GM23338 (cell line): ENCODE data around the gene HIBADH. TPM values are rescaled to one million over a fixed set of nuclear protein-coding genes. Genes with fewer than 3 reads are reported as not detected.

Source experiments
- ATAC-seq: fragments of 200-7000 bp; cut with Tn5 transposase; 3 replicates; pipeline ENCODE4 v1.9.1; 2020
- DNase-seq: peaks from one replicate; pipeline ENCODE4 v3.0.0-alpha.2; 2015; ENCODE audit warnings: low spot score
- H2AFZ ChIP-seq: fragments of 200-600 bp; sonication (generic); 2 replicates; pipeline ENCODE4 v1.8.0; 2016; ENCODE audit warnings: antibody characterized with exemption, mild to moderate bottlenecking, moderate library complexity
- H3F3A ChIP-seq: fragments of 200-600 bp; sonication (generic); replicated peaks from 2 replicates; pipeline ENCODE4 v1.8.0; 2017; ENCODE audit warnings: antibody characterized with exemption, mixed run types, low read depth
- H3K27ac ChIP-seq: fragments of 200-600 bp; sonication (generic); 2 replicates; pipeline ENCODE4 v1.6.1; 2016; ENCODE audit warnings: low read depth
- H3K27me3 ChIP-seq: fragments of 200-600 bp; sonication (generic); 2 replicates; pipeline ENCODE4 v1.8.0; 2016; ENCODE audit warnings: mild to moderate bottlenecking, mixed run types, moderate library complexity; ENCODE audit not compliant: insufficient read depth
- H3K36me3 ChIP-seq: fragments of 200-600 bp; sonication (generic); 2 replicates; pipeline ENCODE4 v1.8.0; 2016; ENCODE audit warnings: mild to moderate bottlenecking; ENCODE audit not compliant: insufficient read depth
- H3K4me1 ChIP-seq: fragments of 200-600 bp; sonication (generic); 2 replicates; pipeline ENCODE4 v1.8.0; 2016; ENCODE audit warnings: mild to moderate bottlenecking, moderate library complexity; ENCODE audit not compliant: insufficient read depth
- H3K4me2 ChIP-seq: fragments of 200-600 bp; sonication (generic); 2 replicates; pipeline ENCODE4 v1.7.1; 2017; ENCODE audit warnings: mixed run types
- H3K4me3 ChIP-seq: fragments of 200-600 bp; sonication (generic); 2 replicates; pipeline ENCODE4 v1.6.1; 2016; ENCODE audit warnings: mixed run types
- H3K79me2 ChIP-seq: fragments of 200-600 bp; sonication (generic); replicated peaks from 2 replicates; pipeline ENCODE4 v1.8.0; 2017; ENCODE audit warnings: mild to moderate bottlenecking; ENCODE audit not compliant: insufficient read depth
- H3K9me2 ChIP-seq: fragments of 200-600 bp; sonication (generic); 2 replicates; pipeline ENCODE4 v1.8.0; 2017; ENCODE audit not compliant: insufficient read depth
- H4K20me1 ChIP-seq: fragments of 200-600 bp; sonication (generic); replicated peaks from 2 replicates; pipeline ENCODE4 v1.8.0; 2017; ENCODE audit warnings: mild to moderate bottlenecking; ENCODE audit not compliant: insufficient read depth
- H3K27ac Mint-ChIP-seq: 2 replicates; pipeline ENCODE4 v1.8.0; 2020; ENCODE audit warnings: inconsistent platforms, mild to moderate bottlenecking, moderate library complexity, mixed read lengths
- H3K27me3 Mint-ChIP-seq: 3 replicates; pipeline ENCODE4 v1.8.0; 2022; ENCODE audit warnings: low read depth, mild to moderate bottlenecking, moderate library complexity, mixed read lengths, inconsistent platforms; ENCODE audit not compliant: insufficient read depth, poor library complexity
- H3K36me3 Mint-ChIP-seq: 3 replicates; pipeline ENCODE4 v1.8.0; 2021; ENCODE audit warnings: low read depth, mild to moderate bottlenecking, inconsistent platforms, moderate library complexity, mixed read lengths
- H3K4me1 Mint-ChIP-seq: 3 replicates; pipeline ENCODE4 v1.8.0; 2020; ENCODE audit warnings: mild to moderate bottlenecking, inconsistent platforms, mixed read lengths
- H3K4me3 Mint-ChIP-seq: 3 replicates; pipeline ENCODE4 v1.8.0; 2021; ENCODE audit warnings: moderate library complexity, mild to moderate bottlenecking, inconsistent platforms, mixed read lengths
- H3K9me3 Mint-ChIP-seq: 3 replicates; pipeline ENCODE4 v1.8.0; 2020; ENCODE audit warnings: moderate library complexity, mild to moderate bottlenecking, inconsistent platforms, mixed read lengths
- CREB1 ChIP-seq: fragments of 250-450 bp; sonication (Bioruptor Pico); IDR thresholded peaks from 2 replicates; pipeline ENCODE4 v1.5.0; 2020; ENCODE audit warnings: low read depth, mild to moderate bottlenecking, moderate library complexity
- CTCF ChIP-seq, 2 experiments: fragments of 200-600 bp in 1 of 2; sonication (generic) in 1 of 2; conservative IDR thresholded peaks; 2 replicates each; pipeline versions ENCODE4 v1.5.1 to v1.6.1; 2016 to 2017; ENCODE audit warnings: antibody characterized with exemption in 2 of 2, low read depth in 2 of 2, mild to moderate bottlenecking in 2 of 2, moderate library complexity in 1 of 2
- ETS1 ChIP-seq: IDR thresholded peaks from 2 replicates; pipeline ENCODE4 v1.6.1; 2016; ENCODE audit warnings: antibody characterized with exemption
- EZH2 ChIP-seq: fragments of 200-600 bp; sonication (generic); IDR thresholded peaks from one replicate; pipeline ENCODE4 v1.8.0; 2017; ENCODE audit warnings: antibody characterized with exemption, mild to moderate bottlenecking, low read depth; ENCODE audit not compliant: unreplicated experiment
- EZH2phosphoT487 ChIP-seq: fragments of 200-600 bp; sonication (generic); IDR thresholded peaks from one replicate; pipeline ENCODE4 v1.8.1; 2018; ENCODE audit warnings: antibody characterized with exemption; ENCODE audit not compliant: unreplicated experiment
- JUNB ChIP-seq: IDR thresholded peaks from one replicate; pipeline ENCODE4 v1.6.1; 2016; ENCODE audit warnings: antibody characterized with exemption; ENCODE audit not compliant: unreplicated experiment
- NANOG ChIP-seq: IDR thresholded peaks from 2 replicates; pipeline ENCODE4 v1.6.1; 2016; ENCODE audit warnings: antibody characterized with exemption, borderline replicate concordance
- POLR2AphosphoS5 ChIP-seq: IDR thresholded peaks from 2 replicates; pipeline ENCODE4 v1.6.1; 2016; ENCODE audit warnings: antibody characterized with exemption, low read depth
- STAT1 ChIP-seq: IDR thresholded peaks from one replicate; pipeline ENCODE4 v1.6.1; 2016; ENCODE audit warnings: antibody characterized with exemption; ENCODE audit not compliant: unreplicated experiment
- ZNF114 ChIP-seq: fragments of 250-450 bp; sonication (Bioruptor Pico); IDR thresholded peaks from 2 replicates; pipeline ENCODE4 v1.5.0; 2020; ENCODE audit warnings: mild to moderate bottlenecking, moderate library complexity
- ZNF331 ChIP-seq: fragments of 250-450 bp; sonication (Bioruptor Pico); IDR thresholded peaks from 2 replicates; pipeline ENCODE4 v1.5.0; 2020; ENCODE audit warnings: low read depth, mild to moderate bottlenecking, moderate library complexity
- polyA plus RNA-seq: library from polyadenylated mRNA; unstranded; fragments of >200 nt; fragmentation: Nextera tagmentation; extraction: Ambion mirVana; gene quantifications from 2 replicates; pipeline ENCODE4 v1.2.1, GENCODE V29; 2016
- total RNA-seq: library from RNA; depleted of rRNA; stranded (reverse); fragments of >200 nt; shearing (Covaris generic); gene quantifications from 2 replicates; pipeline ENCODE4 v1.2.3, GENCODE V29; 2014
- TF ChIP-seq, protein P1 (sequence below): IDR thresholded peaks from one replicate; pipeline ENCODE4 v1.6.1; 2018; ENCODE audit warnings: antibody characterized with exemption; ENCODE audit not compliant: unreplicated experiment

The HIBADH gene
- total and polyA plus RNA-seq, 2 experiments from 2014 or later, result 31.3 to 57.0 TPM

DNA sequence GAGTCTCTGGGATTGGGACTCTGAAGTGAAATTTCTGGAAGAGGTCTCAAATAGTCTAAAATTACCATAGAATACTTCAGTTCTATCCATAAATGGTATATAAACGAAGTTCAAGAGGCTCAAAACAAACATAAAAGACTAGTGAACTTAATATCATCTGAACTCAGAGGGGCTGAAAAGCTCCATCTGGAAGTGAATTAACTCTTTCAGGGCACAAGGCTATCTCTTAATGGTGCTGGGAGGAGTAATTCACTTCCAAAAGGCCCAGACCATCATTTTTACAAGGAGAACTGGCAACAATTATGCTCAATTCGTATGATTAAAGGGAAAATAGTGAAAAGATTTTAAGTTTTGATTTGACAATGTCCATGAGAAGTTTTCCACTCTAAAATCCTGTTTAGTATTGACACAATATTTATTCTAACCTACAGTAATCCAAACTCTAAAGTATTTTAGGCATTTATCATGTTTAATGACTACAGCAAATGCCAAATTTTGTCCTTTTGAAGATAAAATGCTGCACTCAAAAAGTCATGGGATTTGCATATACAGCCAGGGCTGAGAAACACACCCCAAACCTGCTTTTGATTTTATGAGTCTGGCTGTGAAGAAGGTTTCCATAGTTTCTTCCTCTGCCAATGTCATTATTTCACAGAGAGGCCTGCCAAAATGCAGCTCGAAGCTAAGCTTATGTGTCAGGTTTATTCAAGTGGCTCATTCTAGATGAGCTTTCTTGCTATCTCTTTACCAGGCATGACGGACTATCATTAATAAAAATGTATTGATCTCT, 143.9 kb downstream of the HIBADH start:
- Mint-ChIP-seq H3K4me3 (no peak overlapping the region), H3K9me3 (no peaks in the 10 kb centered on the region), H3K27ac (no peak overlapping the region), H3K4me1 (peaks cover 15% of the 10 kb centered on the region), H3K27me3 (peaks cover 5% of the 10 kb centered on the region), H3K36me3 (no peaks in the 10 kb centered on the region)
- Histone ChIP-seq H3K4me3 (no peak overlapping the region), H3F3A (no peaks in the 10 kb centered on the region; the same call in 1 of the 2 replicates), H3K27ac (no peak overlapping the region), H3K36me3 (no peaks in the 10 kb centered on the region), H3K4me1 (peaks cover 15% of the 10 kb centered on the region), H3K9me2 (no peaks in the 10 kb centered on the region), H3K79me2 (no peaks in the 10 kb centered on the region), H2AFZ (no peak overlapping the region), H3K4me2 (no peak overlapping the region), H4K20me1 (peaks cover 9% of the 10 kb centered on the region; the same call in 1 of the 2 replicates), H3K27me3 (peaks cover 25% of the 10 kb centered on the region)
- DNase-seq (no peak), ATAC-seq (no peak)
- no peak for TF ChIP-seq NANOG
- no peak for TF ChIP-seq ETS1
- no peak for TF ChIP-seq EZH2
- no peak for TF ChIP-seq CREB1 (CRISPR knock-in tag)
- TF ChIP-seq JUNB, result no peak
- TF ChIP-seq ZNF331 (CRISPR knock-in tag), result no peak
- TF ChIP-seq, protein P1, sequence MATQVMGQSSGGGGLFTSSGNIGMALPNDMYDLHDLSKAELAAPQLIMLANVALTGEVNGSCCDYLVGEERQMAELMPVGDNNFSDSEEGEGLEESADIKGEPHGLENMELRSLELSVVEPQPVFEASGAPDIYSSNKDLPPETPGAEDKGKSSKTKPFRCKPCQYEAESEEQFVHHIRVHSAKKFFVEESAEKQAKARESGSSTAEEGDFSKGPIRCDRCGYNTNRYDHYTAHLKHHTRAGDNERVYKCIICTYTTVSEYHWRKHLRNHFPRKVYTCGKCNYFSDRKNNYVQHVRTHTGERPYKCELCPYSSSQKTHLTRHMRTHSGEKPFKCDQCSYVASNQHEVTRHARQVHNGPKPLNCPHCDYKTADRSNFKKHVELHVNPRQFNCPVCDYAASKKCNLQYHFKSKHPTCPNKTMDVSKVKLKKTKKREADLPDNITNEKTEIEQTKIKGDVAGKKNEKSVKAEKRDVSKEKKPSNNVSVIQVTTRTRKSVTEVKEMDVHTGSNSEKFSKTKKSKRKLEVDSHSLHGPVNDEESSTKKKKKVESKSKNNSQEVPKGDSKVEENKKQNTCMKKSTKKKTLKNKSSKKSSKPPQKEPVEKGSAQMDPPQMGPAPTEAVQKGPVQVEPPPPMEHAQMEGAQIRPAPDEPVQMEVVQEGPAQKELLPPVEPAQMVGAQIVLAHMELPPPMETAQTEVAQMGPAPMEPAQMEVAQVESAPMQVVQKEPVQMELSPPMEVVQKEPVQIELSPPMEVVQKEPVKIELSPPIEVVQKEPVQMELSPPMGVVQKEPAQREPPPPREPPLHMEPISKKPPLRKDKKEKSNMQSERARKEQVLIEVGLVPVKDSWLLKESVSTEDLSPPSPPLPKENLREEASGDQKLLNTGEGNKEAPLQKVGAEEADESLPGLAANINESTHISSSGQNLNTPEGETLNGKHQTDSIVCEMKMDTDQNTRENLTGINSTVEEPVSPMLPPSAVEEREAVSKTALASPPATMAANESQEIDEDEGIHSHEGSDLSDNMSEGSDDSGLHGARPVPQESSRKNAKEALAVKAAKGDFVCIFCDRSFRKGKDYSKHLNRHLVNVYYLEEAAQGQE, result no peak

- peaks cover 9% of the 10 kb centered on the region; the same call in 1 of the 2 replicates for H4K20me1 ChIP-seq
- H2AFZ ChIP-seq, result no peak overlapping the region
- H3K4me3 ChIP-seq, result no peak overlapping the region
- H3K79me2 ChIP-seq, result no peaks in the 10 kb centered on the region
- H3K27me3 ChIP-seq, result peaks cover 25% of the 10 kb centered on the region
- peaks cover 16% of the 10 kb centered on the region for H3K4me1 Mint-ChIP-seq
- peaks cover 15% of the 10 kb centered on the region for H3K4me1 ChIP-seq
- no peaks in the 10 kb centered on the region for H3K36me3 Mint-ChIP-seq
- no peaks in the 10 kb centered on the region for H3K9me2 ChIP-seq
- no peaks in the 10 kb centered on the region for H3K36me3 ChIP-seq
- no peak overlapping the region for H3K4me3 Mint-ChIP-seq
- H3K4me2 ChIP-seq, result peak overlapping the region; percentile 64
- no peak overlapping the region for H3K27ac Mint-ChIP-seq
- ATAC-seq, result peak; percentile 43
- H3K27ac ChIP-seq, result no peak overlapping the region
- DNase-seq, result peak; percentile 29
- no peaks in the 10 kb centered on the region; the same call in 1 of the 2 replicates for H3F3A ChIP-seq
- no peaks in the 10 kb centered on the region for H3K9me3 Mint-ChIP-seq
- peaks cover 4% of the 10 kb centered on the region for H3K27me3 Mint-ChIP-seq
- TF ChIP-seq ETS1, result no peak
- no peak for TF ChIP-seq CTCF (conservative IDR thresholded peaks at IDR 0.05; ENCODE audit: low read depth in 2 of 2)
- no peak for TF ChIP-seq EZH2
- TF ChIP-seq POLR2AphosphoS5, result no peak
- no peak for TF ChIP-seq STAT1
- TF ChIP-seq EZH2phosphoT487, result no peak
- TF ChIP-seq JUNB, result no peak
- no peak for TF ChIP-seq NANOG
- TF ChIP-seq ZNF114, result no peak
Measured at GRCh38 chr7:27516421-27516820, 146.3 kb downstream of the HIBADH start.
